Fibroblast of mammary gland (primary cell): Measurements from ENCODE around the gene BAAT.

Experiments used
- DNase-seq: peaks from one replicate; pipeline ENCODE4 v3.0.0-alpha.2; 2010; ENCODE audit warnings: low read depth
- H3K4me3 ChIP-seq: 2 replicates; pipeline ENCODE4 v1.5.1; 2011; ENCODE audit warnings: low read depth, mild to moderate bottlenecking, low read length, moderate library complexity; ENCODE audit not compliant: control insufficient read depth
- TF ChIP-seq, protein P1 (sequence below): conservative IDR thresholded peaks from 2 replicates; pipeline ENCODE4 v1.5.1; 2011; ENCODE audit warnings: low read depth, low read length, inconsistent platforms; ENCODE audit not compliant: control insufficient read depth, insufficient read depth

Gene BAAT

DNA sequence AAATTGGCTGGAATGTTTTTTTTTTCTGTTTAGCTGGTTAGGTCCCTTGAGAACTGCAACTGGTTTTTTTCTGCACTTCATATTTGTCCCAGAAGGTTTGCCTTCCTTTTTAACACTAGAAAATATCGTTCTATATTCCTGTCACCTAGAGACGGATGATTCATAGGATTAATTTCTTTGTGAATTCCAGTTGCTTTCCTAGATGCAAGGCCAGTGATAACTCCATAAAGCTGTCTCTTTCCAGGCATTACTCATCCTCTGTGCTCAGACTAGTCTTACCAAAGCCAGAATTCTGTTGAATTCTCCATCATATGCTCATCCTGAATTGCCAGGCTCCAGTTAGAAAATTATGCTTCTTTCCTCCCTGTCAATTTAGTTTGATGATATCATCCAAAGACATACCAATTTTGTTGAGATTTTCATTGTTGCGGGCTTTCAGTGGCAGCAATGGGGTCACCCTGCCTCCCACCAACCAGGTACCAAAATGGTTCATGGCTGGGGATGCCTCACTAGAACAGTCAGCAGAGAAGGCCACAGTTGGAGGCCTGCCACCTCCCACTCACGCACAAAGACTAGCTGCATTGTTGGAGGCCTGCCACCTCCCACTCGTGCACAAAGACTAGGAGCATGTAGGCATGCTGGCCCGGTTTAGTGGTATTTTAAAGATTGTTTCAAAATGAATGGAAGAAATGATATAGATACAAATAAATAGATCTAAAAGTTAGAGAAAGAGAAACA is 8.5 kb downstream of the BAAT start:
- H3K4me3 ChIP-seq, result peak overlapping the region; percentile 48
- TF ChIP-seq, protein P1, sequence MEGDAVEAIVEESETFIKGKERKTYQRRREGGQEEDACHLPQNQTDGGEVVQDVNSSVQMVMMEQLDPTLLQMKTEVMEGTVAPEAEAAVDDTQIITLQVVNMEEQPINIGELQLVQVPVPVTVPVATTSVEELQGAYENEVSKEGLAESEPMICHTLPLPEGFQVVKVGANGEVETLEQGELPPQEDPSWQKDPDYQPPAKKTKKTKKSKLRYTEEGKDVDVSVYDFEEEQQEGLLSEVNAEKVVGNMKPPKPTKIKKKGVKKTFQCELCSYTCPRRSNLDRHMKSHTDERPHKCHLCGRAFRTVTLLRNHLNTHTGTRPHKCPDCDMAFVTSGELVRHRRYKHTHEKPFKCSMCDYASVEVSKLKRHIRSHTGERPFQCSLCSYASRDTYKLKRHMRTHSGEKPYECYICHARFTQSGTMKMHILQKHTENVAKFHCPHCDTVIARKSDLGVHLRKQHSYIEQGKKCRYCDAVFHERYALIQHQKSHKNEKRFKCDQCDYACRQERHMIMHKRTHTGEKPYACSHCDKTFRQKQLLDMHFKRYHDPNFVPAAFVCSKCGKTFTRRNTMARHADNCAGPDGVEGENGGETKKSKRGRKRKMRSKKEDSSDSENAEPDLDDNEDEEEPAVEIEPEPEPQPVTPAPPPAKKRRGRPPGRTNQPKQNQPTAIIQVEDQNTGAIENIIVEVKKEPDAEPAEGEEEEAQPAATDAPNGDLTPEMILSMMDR, result no peak
- peak; percentile 92 for DNase-seq

- TF ChIP-seq, protein P1, result no peak
- peak overlapping the region; percentile 48 for H3K4me3 ChIP-seq
These were observed 9.3 kb downstream of the BAAT start for GRCh38 chr9:101375546-101375945.

DNA sequence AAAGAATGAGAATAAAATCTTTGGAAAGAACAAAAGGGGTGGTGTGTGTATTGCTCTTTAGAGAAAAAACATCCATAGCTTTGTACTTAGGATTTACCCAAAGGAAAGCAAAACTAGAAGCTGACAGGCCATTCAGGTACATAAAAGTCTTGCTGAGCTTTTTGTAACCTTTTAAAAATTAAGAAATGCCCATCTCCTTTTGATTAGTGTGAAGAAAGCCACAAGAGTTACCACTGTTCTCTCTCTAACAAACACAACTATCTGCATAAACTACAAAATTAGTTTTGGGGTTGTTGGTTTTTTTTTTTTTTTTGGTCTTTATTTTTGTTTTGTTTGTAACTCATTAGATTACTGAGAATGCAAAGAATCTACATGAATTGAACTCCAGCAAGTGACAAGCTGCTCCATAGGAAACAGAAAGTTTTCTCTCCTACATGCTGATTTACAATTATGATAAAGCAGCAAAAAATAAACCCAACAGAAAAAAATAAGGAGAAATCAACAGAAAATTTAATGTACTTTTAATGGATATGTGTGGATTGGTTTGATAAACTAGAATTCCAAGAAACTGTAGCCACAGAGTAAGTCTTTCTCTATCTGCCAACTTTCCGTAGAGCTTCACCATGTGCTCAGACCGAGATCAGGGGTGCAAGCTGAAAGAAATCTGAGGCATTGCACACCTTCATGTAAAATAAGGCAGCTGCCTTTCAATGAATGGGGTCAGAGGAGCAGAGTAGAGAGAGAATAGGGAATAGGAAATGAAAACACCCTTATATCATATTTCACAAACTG is 12.3 kb downstream of the BAAT start:
- TF ChIP-seq, protein P1, result no peak

More at GRCh38 chr9:101375546-101375945, 9.3 kb downstream of the BAAT start:
- peak; percentile 40 for DNase-seq

DNA sequence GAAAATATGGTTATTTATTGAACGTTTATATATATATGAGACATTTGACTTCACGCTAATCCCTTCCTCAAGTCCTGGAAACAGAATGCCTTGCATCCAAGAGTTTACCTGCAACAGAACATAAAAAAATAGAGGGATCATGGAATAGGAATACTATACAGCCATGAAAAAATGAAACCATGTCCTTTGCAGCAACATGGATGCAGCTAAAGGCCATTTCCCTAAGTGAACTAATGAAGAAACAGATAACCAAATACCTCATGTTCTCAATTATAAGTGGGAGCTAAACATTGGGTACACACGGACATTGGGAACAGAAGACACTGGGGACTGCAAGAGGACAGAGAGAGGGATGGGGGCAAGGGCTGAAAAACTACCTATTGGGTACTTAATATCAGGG is 13.0 kb downstream of the BAAT start:
- DNase-seq, result no peak

More for the DNA sequence above, 12.3 kb downstream of the BAAT start:
- H3K4me3 ChIP-seq, result no peak overlapping the region
- DNase-seq, result no peak

GRCh38 chr9:101369884-101370531 is 14.8 kb downstream of the BAAT start:
- no peak for DNase-seq
- TF ChIP-seq, protein P1, result no peak
- H3K4me3 ChIP-seq, result no peak overlapping the region

More for the DNA sequence above, 13.0 kb downstream of the BAAT start:
- H3K4me3 ChIP-seq, result no peak overlapping the region
- TF ChIP-seq, protein P1, result no peak

- DNase-seq, result peak; percentile 30
- TF ChIP-seq, protein P1, result no peak
- no peak overlapping the region for H3K4me3 ChIP-seq
These were observed 15.5 kb downstream of the BAAT start for GRCh38 chr9:101369286-101369685.
